Umbilical cord (tissue), 2 donors: ENCODE measurements around the gene SFTPB. TPM values are rescaled to one million over a fixed set of nuclear protein-coding genes. Genes with fewer than 3 reads are reported as not detected.

Source experiments
- DNase-seq: peaks from one replicate; pipeline ENCODE4 v3.0.0-alpha.2; 2015; ENCODE audit warnings: low spot score
- total RNA-seq: library from RNA; depleted of rRNA; stranded (reverse); fragments of >200 nt; gene quantifications from one replicate; pipeline ENCODE4 v1.2.3, GENCODE V29; 2014; ENCODE audit warnings: low replicate concordance; ENCODE audit not compliant: insufficient read depth

Gene SFTPB
- total RNA-seq, 1 donor from 2014 or later, result 1.7 TPM

DNA sequence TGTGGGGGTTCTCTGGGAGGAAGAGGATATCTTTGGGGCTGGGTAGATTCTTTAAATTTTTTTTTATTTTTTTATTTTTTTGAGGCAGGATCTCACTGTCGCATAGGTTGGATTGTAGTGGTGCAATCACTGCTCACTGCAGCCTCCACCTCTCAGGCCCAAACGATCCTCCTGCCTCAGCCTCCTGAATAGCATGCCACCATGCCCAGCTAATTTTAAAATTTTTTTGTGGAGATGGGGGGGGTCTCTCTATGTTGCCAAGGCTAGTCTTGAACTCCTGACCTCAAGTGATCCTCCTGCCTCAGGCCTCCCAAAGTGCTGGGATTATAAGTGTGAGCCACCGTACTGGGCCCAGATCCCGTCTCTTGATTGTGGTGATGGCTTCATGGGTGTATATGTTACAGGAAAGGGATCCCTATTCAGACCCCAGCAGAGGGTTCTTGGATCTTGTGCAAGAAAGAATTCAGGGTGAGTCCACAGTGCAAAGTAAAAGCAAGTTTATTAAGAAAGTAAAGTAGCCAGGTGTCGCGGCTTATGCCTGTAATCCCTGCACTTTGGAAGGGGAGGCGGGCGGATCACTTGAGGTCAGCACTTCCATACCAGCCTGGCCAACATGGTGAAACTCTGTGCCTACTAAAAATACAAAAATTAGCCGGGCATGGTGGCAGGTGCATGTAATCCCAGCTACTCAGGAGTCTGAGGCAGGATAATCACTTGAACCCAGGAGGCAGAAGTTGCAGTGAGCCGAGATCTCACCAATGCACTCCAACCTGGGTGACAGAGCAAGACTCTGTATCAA, 54.1 kb downstream of the SFTPB start:
- DNase-seq, result no peak

DNA sequence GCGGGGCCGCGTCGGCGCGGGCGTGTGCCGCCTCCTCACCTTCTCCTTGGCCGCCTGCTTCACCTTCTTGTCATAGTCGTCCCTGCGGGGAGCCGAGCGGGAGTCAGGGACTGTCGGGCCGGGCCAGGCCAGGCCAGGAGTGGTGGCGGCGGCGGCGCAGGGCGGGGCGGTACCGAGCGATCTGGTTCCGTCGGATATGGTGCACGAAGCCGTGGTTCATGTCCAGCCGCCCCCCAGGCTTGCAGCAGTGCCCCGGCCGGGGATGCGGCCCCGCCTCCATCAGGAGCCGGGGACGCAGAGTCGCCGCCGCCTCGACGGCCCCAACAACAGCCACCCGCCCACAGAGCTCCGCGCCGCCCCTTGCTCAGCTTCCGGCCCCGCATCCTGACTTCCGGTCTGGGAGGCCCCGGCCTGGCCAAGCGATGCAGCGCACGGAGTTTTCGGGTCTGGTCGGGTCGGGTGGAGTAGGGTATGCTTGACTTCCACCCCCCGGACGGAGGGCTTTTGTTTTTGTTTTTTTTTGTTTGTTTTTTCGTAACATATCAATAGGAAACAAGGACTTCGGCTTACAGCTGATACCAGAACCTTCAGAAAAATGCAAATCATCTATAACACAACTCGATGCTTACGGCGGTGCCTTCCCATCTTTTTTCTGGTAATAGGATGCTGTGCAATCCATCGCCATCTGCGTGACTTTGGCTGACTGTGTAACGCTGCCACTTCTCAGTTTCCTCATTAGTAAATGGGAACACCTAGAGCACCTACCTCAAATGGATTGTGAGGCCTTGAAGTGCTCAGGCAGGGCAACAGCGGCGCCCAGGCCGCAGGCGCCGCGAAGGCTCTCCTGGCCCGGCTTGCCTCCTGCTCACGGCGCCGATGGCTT, 56.1 kb downstream of the SFTPB start, which contains the start of gene C2orf68:
Gene C2orf68 (minus strand): TSS at position 362 of the 883 bp plus-strand sequence. CDS start 82 bp downstream, at position 280.
- peak; percentile 96 for DNase-seq

DNA sequence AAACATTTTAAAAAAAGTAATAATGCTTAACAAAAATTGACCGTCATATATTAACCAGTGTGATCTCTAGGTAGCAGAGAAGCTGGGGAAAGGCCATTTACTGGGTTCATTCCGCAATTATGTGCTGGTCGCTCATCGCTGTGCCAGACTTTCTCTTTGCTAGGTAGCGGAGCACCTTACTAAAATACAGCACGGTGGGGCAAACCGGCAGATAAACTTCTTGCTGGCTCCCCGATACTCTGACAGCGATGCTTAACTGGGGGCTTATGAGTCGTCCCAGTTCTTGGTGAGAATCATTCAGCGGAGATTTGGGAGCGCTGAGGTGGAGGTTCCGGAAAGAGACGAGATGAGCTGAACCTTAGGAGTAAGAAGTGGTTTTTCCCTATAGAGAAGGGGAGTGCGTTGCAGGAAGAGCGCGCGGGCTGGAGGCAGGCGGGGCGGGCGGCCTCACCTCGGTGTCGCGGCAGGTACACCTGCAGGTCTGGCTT, 56.7 kb downstream of the SFTPB start:
- no peak for DNase-seq

Other genes with a start within 250 kb of the SFTPB start
- 4.6 TPM for gene SH2D6, start 249.5 kb downstream of the SFTPB start, total RNA-seq
- gene MAT2A, start 129.0 kb downstream of the SFTPB start, total RNA-seq, result 67.7 TPM
- 51.5 TPM for gene GGCX, start 106.7 kb downstream of the SFTPB start, total RNA-seq
- 25.5 TPM for gene VAMP8, start 90.6 kb downstream of the SFTPB start, total RNA-seq
- 20.0 TPM for gene VAMP5, start 83.8 kb downstream of the SFTPB start, total RNA-seq
- gene RNF181, start 72.5 kb downstream of the SFTPB start, total RNA-seq, result 76.3 TPM
- gene TMEM150A, start 65.5 kb downstream of the SFTPB start, total RNA-seq, result 3.4 TPM
- 23.6 TPM for gene C2orf68, start 56.1 kb downstream of the SFTPB start, total RNA-seq
- 58.0 TPM for gene USP39, start 52.0 kb downstream of the SFTPB start, total RNA-seq
- gene GNLY, start 26.2 kb upstream of the SFTPB start, total RNA-seq, result 2.2 TPM
- gene ATOH8, start 85.8 kb upstream of the SFTPB start, total RNA-seq, result 14.2 TPM
- 10.4 TPM for gene ST3GAL5, start 220.8 kb upstream of the SFTPB start, total RNA-seq